ENCODE measurements around the gene SEMA4A. TPM values are rescaled to one million over a fixed set of nuclear protein-coding genes. Genes with fewer than 3 reads are reported as not detected.
A peak's percentile ranks its signal among the peaks of the same experiment; 100 is the strongest.
"Not testable (repeated sequence)": the region's sequence is repeated elsewhere in the genome, so short reads cannot be mapped to it uniquely, and the experiment has no call there.

SEMA4A gene
- total RNA-seq, 1 experiment from 2014 or later, result 1.5 TPM

GRCh38 chr1:156214024-156214748 lies 60.8 kb downstream of the SEMA4A start:
- Mint-ChIP-seq H3K27ac (ENCODE audit: low read depth, unreplicated experiment) (peak overlapping the region; percentile 96), H3K4me3 (ENCODE audit: unreplicated experiment) (peak overlapping the region; percentile 97), H3K9me3 (ENCODE audit: unreplicated experiment) (no peaks in the 10 kb centered on the region), H3K36me3 (ENCODE audit: insufficient read depth, unreplicated experiment) (peaks cover 16% of the 10 kb centered on the region), H3K4me1 (ENCODE audit: insufficient read depth, unreplicated experiment) (peaks cover 25% of the 10 kb centered on the region), H3K27me3 (ENCODE audit: insufficient read depth, unreplicated experiment) (no peaks in the 10 kb centered on the region)
- ChIA-PET CTCF (interaction anchor here (0.6 to 4.5 kb wide), 11 partner anchors 12 to 124 kb away, joined by 3 to 57 read pairs (median 3); no protein-coding TSS in a partner anchor), POLR2A (interaction anchor here (0.5 to 5.1 kb wide), 24 partner anchors 9 to 271 kb away, joined by 3 to 131 read pairs (median 8); partner anchors contain the start of genes ARHGEF2, SLC25A44 and SMG5)
- no peak for TF ChIP-seq CTCF (IDR thresholded peaks at IDR 0.05; ENCODE audit: unreplicated experiment)
- DNase-seq (ENCODE audit: unreplicated experiment), result peak; percentile 86
- BruUV-seq (replicated peaks), result no TSS peak
- intact Hi-C loops (cut with micrococcal nuclease), result loop anchor here (5.0 kb wide), 1 partner anchor 67 kb away; no protein-coding TSS in a partner anchor

GRCh38 chr1:156216361-156217086 lies 63.1 kb downstream of the SEMA4A start:
- peaks cover 35% of the 10 kb centered on the region for H3K4me1 Mint-ChIP-seq (ENCODE audit: insufficient read depth, unreplicated experiment)
- H3K36me3 Mint-ChIP-seq (ENCODE audit: insufficient read depth, unreplicated experiment), result peaks cover 30% of the 10 kb centered on the region
- intact Hi-C loops (cut with micrococcal nuclease); H3K27ac Mint-ChIP-seq (ENCODE audit: low read depth, unreplicated experiment); BruUV-seq (replicated peaks); H3K4me3 Mint-ChIP-seq (ENCODE audit: unreplicated experiment); H3K9me3 Mint-ChIP-seq (ENCODE audit: unreplicated experiment); H3K27me3 Mint-ChIP-seq (ENCODE audit: insufficient read depth, unreplicated experiment); DNase-seq (ENCODE audit: unreplicated experiment): not testable (repeated sequence)
- POLR2A ChIA-PET, result interaction anchor here (0.7 to 5.1 kb wide), 2 partner anchors 9 to 11 kb away, joined by 5 to 52 read pairs; no protein-coding TSS in a partner anchor
- CTCF ChIA-PET, result interaction anchor here (0.9 to 4.5 kb wide), 2 partner anchors 9 to 247 kb away, joined by 3 to 57 read pairs; no protein-coding TSS in a partner anchor

- intact Hi-C loops (cut with micrococcal nuclease), result no loop called here
- H3K27ac Mint-ChIP-seq (ENCODE audit: low read depth, unreplicated experiment), result peak overlapping the region; percentile 47
- peaks cover 33% of the 10 kb centered on the region for H3K4me1 Mint-ChIP-seq (ENCODE audit: insufficient read depth, unreplicated experiment)
- ChIA-PET CTCF (interaction anchor here (0.6 to 22.6 kb wide), 10 partner anchors 8 to 287 kb away, joined by 3 to 524 read pairs (median 4); partner anchors contain the start of gene SLC25A44), POLR2A (interaction anchor here (0.7 to 2.4 kb wide), 7 partner anchors 10 to 160 kb away, joined by 3 to 6 read pairs (median 5); partner anchors contain the start of gene SLC25A44)
- no peaks in the 10 kb centered on the region for H3K9me3 Mint-ChIP-seq (ENCODE audit: unreplicated experiment)
- H3K27me3 Mint-ChIP-seq (ENCODE audit: insufficient read depth, unreplicated experiment), result no peaks in the 10 kb centered on the region
- H3K4me3 Mint-ChIP-seq (ENCODE audit: unreplicated experiment), result peak overlapping the region; percentile 39
- DNase-seq (ENCODE audit: unreplicated experiment), result peak; percentile 83
- H3K36me3 Mint-ChIP-seq (ENCODE audit: insufficient read depth, unreplicated experiment), result peaks cover 42% of the 10 kb centered on the region
- no TSS peak for BruUV-seq (replicated peaks)
- no peak for TF ChIP-seq CTCF (IDR thresholded peaks at IDR 0.05; ENCODE audit: unreplicated experiment)
These were observed 64.5 kb downstream of the SEMA4A start for GRCh38 chr1:156217871-156218270.

- CTCF ChIA-PET, result interaction anchor here (0.6 to 22.6 kb wide), 6 partner anchors 25 to 145 kb away, joined by 3 to 524 read pairs (median 3); no protein-coding TSS in a partner anchor
- Mint-ChIP-seq H3K4me1 (ENCODE audit: insufficient read depth, unreplicated experiment) (peaks cover 38% of the 10 kb centered on the region), H3K27me3 (ENCODE audit: insufficient read depth, unreplicated experiment) (no peaks in the 10 kb centered on the region), H3K4me3 (ENCODE audit: unreplicated experiment) (no peak overlapping the region), H3K9me3 (ENCODE audit: unreplicated experiment) (no peaks in the 10 kb centered on the region), H3K36me3 (ENCODE audit: insufficient read depth, unreplicated experiment) (peaks cover 48% of the 10 kb centered on the region), H3K27ac (ENCODE audit: low read depth, unreplicated experiment) (no peak overlapping the region)
- intact Hi-C loops (cut with micrococcal nuclease), result no loop called here
- no peak for DNase-seq (ENCODE audit: unreplicated experiment)
- BruUV-seq (replicated peaks), result no TSS peak
- no peak for TF ChIP-seq CTCF (IDR thresholded peaks at IDR 0.05; ENCODE audit: unreplicated experiment)
- POLR2A ChIA-PET, result interaction anchor here (1.5 to 2.4 kb wide), 2 partner anchors 91 to 125 kb away, joined by 5 to 6 read pairs; no protein-coding TSS in a partner anchor
These were observed 66.8 kb downstream of the SEMA4A start for GRCh38 chr1:156220226-156220625.

Measured in MCF 10A (cell line).